Measurements from ENCODE around the gene USH1C.
A peak's percentile ranks its signal among the peaks of the same experiment; 100 is the strongest.

The USH1C gene

GRCh38 chr11:17524221-17524620 is 20.0 kb downstream of the USH1C start:
- DNase-seq: no peak

GRCh38 chr11:17522655-17523054 is 21.6 kb downstream of the USH1C start:
- no peak for DNase-seq

- DNase-seq: no peak
Measured at GRCh38 chr11:17521106-17521900, 22.9 kb downstream of the USH1C start.

GRCh38 chr11:17519061-17519885 is 24.9 kb downstream of the USH1C start:
- no peak for DNase-seq

- no peak for DNase-seq
Measured at GRCh38 chr11:17518366-17518765, 25.9 kb downstream of the USH1C start.

- DNase-seq: no peak
Measured at GRCh38 chr11:17517186-17517585, 27.0 kb downstream of the USH1C start.

- DNase-seq: no peak
Measured at GRCh38 chr11:17516551-17517150, 27.6 kb downstream of the USH1C start.

- DNase-seq: no peak
Measured at GRCh38 chr11:17515443-17516176, 28.6 kb downstream of the USH1C start.

- DNase-seq: no peak
Measured at GRCh38 chr11:17514476-17514875, 29.7 kb downstream of the USH1C start.

- DNase-seq: no peak
Measured at GRCh38 chr11:17513853-17514252, 30.4 kb downstream of the USH1C start.

- no peak for DNase-seq
Measured at GRCh38 chr11:17512101-17512500, 32.1 kb downstream of the USH1C start.

GRCh38 chr11:17511571-17511970 is 32.6 kb downstream of the USH1C start:
- DNase-seq: no peak

GRCh38 chr11:17510507-17511206 is 33.6 kb downstream of the USH1C start:
- no peak for DNase-seq

- DNase-seq: no peak
Measured at GRCh38 chr11:17508791-17509190, 35.4 kb downstream of the USH1C start.

GRCh38 chr11:17508306-17508705 is 35.9 kb downstream of the USH1C start:
- no peak for DNase-seq

GRCh38 chr11:17507773-17508172 is 36.4 kb downstream of the USH1C start:
- no peak for DNase-seq

GRCh38 chr11:17506942-17507341 is 37.3 kb downstream of the USH1C start:
- DNase-seq: no peak

GRCh38 chr11:17506314-17506713 is 37.9 kb downstream of the USH1C start:
- DNase-seq: no peak

GRCh38 chr11:17505146-17505545 is 39.1 kb downstream of the USH1C start:
- no peak for DNase-seq

- peak; percentile 71 to 72 for DNase-seq
Measured at GRCh38 chr11:17504330-17505107, 39.7 kb downstream of the USH1C start.

- DNase-seq: no peak
Measured at GRCh38 chr11:17502630-17503029, 41.6 kb downstream of the USH1C start.

- no peak for DNase-seq
Measured at GRCh38 chr11:17500673-17501072, 43.5 kb downstream of the USH1C start.

Data from CD4-positive, alpha-beta T cell treated with Interleukin-1 beta for 1 hour (primary cell).